ENCODE measurements around the gene CDC37.

DNA sequence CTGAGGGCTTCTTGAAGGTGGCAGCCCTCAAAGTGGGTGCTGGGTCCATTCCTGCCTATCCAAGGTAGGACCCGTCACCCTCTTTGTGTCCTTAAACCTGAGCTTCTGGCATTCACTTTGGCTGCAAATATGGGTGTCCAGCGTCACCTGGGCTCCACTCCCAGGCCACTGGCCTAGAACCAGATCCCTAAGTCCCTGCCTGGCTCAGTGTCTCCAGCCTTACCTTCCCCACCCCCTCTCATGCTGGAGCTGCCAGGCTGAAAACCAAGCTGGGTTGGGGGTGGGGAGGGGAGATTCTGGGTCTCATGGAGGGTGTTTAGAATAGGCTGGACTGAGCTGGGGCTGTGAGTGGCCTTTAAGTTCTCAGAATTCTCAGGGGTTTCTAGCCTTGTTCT is 29.4 kb upstream of the CDC37 start:
- no peak for TF ChIP-seq POLR2A (IDR thresholded peaks at IDR 0.05)
- TF ChIP-seq, protein P1, sequence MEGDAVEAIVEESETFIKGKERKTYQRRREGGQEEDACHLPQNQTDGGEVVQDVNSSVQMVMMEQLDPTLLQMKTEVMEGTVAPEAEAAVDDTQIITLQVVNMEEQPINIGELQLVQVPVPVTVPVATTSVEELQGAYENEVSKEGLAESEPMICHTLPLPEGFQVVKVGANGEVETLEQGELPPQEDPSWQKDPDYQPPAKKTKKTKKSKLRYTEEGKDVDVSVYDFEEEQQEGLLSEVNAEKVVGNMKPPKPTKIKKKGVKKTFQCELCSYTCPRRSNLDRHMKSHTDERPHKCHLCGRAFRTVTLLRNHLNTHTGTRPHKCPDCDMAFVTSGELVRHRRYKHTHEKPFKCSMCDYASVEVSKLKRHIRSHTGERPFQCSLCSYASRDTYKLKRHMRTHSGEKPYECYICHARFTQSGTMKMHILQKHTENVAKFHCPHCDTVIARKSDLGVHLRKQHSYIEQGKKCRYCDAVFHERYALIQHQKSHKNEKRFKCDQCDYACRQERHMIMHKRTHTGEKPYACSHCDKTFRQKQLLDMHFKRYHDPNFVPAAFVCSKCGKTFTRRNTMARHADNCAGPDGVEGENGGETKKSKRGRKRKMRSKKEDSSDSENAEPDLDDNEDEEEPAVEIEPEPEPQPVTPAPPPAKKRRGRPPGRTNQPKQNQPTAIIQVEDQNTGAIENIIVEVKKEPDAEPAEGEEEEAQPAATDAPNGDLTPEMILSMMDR (IDR thresholded peaks at IDR 0.05) = no peak

Measured in stomach (tissue), 4 donors.